AG10803 (cell line): ENCODE data around the gene GCNA.
A peak's percentile ranks its signal among the peaks of the same experiment; 100 is the strongest.

Experiments
- DNase-seq: peaks from one replicate; pipeline ENCODE4 v3.0.0; 2010; ENCODE audit warnings: low read depth
- H3K4me3 ChIP-seq: 2 replicates; pipeline ENCODE4 v1.5.1; 2011; ENCODE audit warnings: mild to moderate bottlenecking, low read length, control low read depth
- TF ChIP-seq, protein P1 (sequence below): conservative IDR thresholded peaks from 2 replicates; pipeline ENCODE4 v1.5.1; 2011; ENCODE audit warnings: mild to moderate bottlenecking, low read length, control low read depth, inconsistent platforms

GCNA gene, protein sequence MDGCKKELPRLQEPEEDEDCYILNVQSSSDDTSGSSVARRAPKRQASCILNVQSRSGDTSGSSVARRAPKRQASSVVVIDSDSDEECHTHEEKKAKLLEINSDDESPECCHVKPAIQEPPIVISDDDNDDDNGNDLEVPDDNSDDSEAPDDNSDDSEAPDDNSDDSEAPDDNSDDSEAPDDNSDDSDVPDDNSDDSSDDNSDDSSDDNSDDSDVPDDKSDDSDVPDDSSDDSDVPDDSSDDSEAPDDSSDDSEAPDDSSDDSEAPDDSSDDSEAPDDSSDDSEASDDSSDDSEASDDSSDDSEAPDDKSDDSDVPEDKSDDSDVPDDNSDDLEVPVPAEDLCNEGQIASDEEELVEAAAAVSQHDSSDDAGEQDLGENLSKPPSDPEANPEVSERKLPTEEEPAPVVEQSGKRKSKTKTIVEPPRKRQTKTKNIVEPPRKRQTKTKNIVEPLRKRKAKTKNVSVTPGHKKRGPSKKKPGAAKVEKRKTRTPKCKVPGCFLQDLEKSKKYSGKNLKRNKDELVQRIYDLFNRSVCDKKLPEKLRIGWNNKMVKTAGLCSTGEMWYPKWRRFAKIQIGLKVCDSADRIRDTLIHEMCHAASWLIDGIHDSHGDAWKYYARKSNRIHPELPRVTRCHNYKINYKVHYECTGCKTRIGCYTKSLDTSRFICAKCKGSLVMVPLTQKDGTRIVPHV

GRCh38 chrX:71578253-71579135 is at the start of gene GCNA:
TSS of gene GCNA (plus strand) at chrX:71578437. CDS start at chrX:71580822, 2,385 bp downstream.
- TF ChIP-seq, protein P1, sequence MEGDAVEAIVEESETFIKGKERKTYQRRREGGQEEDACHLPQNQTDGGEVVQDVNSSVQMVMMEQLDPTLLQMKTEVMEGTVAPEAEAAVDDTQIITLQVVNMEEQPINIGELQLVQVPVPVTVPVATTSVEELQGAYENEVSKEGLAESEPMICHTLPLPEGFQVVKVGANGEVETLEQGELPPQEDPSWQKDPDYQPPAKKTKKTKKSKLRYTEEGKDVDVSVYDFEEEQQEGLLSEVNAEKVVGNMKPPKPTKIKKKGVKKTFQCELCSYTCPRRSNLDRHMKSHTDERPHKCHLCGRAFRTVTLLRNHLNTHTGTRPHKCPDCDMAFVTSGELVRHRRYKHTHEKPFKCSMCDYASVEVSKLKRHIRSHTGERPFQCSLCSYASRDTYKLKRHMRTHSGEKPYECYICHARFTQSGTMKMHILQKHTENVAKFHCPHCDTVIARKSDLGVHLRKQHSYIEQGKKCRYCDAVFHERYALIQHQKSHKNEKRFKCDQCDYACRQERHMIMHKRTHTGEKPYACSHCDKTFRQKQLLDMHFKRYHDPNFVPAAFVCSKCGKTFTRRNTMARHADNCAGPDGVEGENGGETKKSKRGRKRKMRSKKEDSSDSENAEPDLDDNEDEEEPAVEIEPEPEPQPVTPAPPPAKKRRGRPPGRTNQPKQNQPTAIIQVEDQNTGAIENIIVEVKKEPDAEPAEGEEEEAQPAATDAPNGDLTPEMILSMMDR: no peak
- DNase-seq: no peak
- H3K4me3 ChIP-seq: no peak within 1 kb of the TSS

- TF ChIP-seq, protein P1: no peak
- H3K4me3 ChIP-seq: peak overlapping the region; percentile 61
- peak; percentile 48 for DNase-seq
Observed at GRCh38 chrX:71532078-71532752, 46.0 kb upstream of the GCNA start.

GRCh38 chrX:71532753-71533425 is 45.3 kb upstream of the GCNA start, which contains the start of gene OGT:
TSS of gene OGT (plus strand) at chrX:71533104. CDS start at chrX:71533300, 196 bp downstream.
- TF ChIP-seq, protein P1: no peak
- peak; percentile 99 for DNase-seq
- H3K4me3 ChIP-seq: peak within 1 kb of the TSS; percentile 93

- TF ChIP-seq, protein P1: no peak
- H3K4me3 ChIP-seq: peak overlapping the region; percentile 93
- DNase-seq: no peak
Observed at GRCh38 chrX:71533516-71533850, 44.8 kb upstream of the GCNA start.

- peak overlapping the region; percentile 93 for H3K4me3 ChIP-seq
- peak; percentile 49 for DNase-seq
- TF ChIP-seq, protein P1: no peak
Observed at GRCh38 chrX:71533851-71534561, 44.2 kb upstream of the GCNA start.
